Colonic mucosa (tissue), 4 donors: ENCODE measurements around the gene PCDH15. TPM values are rescaled to one million over a fixed set of nuclear protein-coding genes. Genes with fewer than 3 reads are reported as not detected.
"Not testable (repeated sequence)": the region's sequence is repeated elsewhere in the genome, so short reads cannot be mapped to it uniquely, and the experiment has no call there.

ENCODE experiments used
- DNase-seq: peaks from one replicate; pipeline ENCODE4 v3.0.0-alpha.2; 2020
- H3K27ac ChIP-seq: fragments of 200-600 bp; one replicate; pipeline ENCODE4 v1.8.0; 2021
- H3K27me3 ChIP-seq: fragments of 200-600 bp; one replicate; pipeline ENCODE4 v1.8.0; 2021
- H3K36me3 ChIP-seq: fragments of 200-600 bp; one replicate; pipeline ENCODE4 v1.8.0; 2021
- H3K4me1 ChIP-seq: fragments of 200-600 bp; one replicate; pipeline ENCODE4 v1.8.0; 2021; ENCODE audit warnings: mild to moderate bottlenecking
- H3K4me3 ChIP-seq: fragments of 200-600 bp; one replicate; pipeline ENCODE4 v1.8.0; 2021
- H3K9ac ChIP-seq, 2 donors: one replicate each; pipeline ENCODE4 v1.7.0; 2013; ENCODE audit warnings: control low read depth in 2 of 2, low read depth in 2 of 2, low read length in 2 of 2
- H3K9me3 ChIP-seq: fragments of 200-600 bp; one replicate; pipeline ENCODE4 v1.8.0; 2021
- CTCF ChIP-seq: fragments of 200-600 bp; IDR thresholded peaks from one replicate; pipeline ENCODE4 v1.8.0; 2022; ENCODE audit warnings: antibody characterized with exemption, mild to moderate bottlenecking
- intact Hi-C: fragments of 100-400 bp; cut with DNase I; formaldehyde crosslinking; loops from one replicate; pipeline ENCODE4 v1.14.1; 2022
- total RNA-seq, 2 donors: library from RNA; stranded (reverse); fragmentation: NEBNext Ultra II Directional in 1 of 2; extraction: Animal tissue kit (Norgen Biotek cat#: 25700) in 1 of 2; gene quantifications; one replicate each; pipeline ENCODE4 v1.2.1, GENCODE V29; 2021
- donor health status: healthy.
- donor health status: DM: no; HTN: no; CAD: no.
- donor health status: DM: no; HTN: no; CAD: no.

PCDH15 gene
- total RNA-seq, 2 donors from 2014 or later, result not detected

GRCh38 chr10:54525816-54526215 lies 275.2 kb downstream of the PCDH15 start:
- H3K36me3 ChIP-seq, result no peaks in the 10 kb centered on the region
- no peaks in the 10 kb centered on the region for H3K4me1 ChIP-seq
- no peak overlapping the region for H3K9ac ChIP-seq
- H3K27ac ChIP-seq, result no peak overlapping the region
- H3K9me3 ChIP-seq, result no peaks in the 10 kb centered on the region
- intact Hi-C loops, result no loop called here
- no peak for TF ChIP-seq CTCF
- no peaks in the 10 kb centered on the region for H3K27me3 ChIP-seq
- no peak overlapping the region for H3K4me3 ChIP-seq
- no peak for DNase-seq

GRCh38 chr10:54515244-54515643 lies 285.8 kb downstream of the PCDH15 start:
- H3K27ac ChIP-seq, H3K9ac ChIP-seq, intact Hi-C loops, H3K36me3 ChIP-seq, DNase-seq, H3K4me1 ChIP-seq, H3K9me3 ChIP-seq, H3K27me3 ChIP-seq, H3K4me3 ChIP-seq: not testable (repeated sequence)

- DNase-seq, result no peak
- no peak for TF ChIP-seq CTCF
- intact Hi-C loops, result no loop called here
Measured at GRCh38 chr10:54503863-54504262, 297.2 kb downstream of the PCDH15 start.

GRCh38 chr10:54501929-54502328 lies 299.1 kb downstream of the PCDH15 start:
- TF ChIP-seq CTCF, result no peak
- no peak overlapping the region for H3K27ac ChIP-seq
- no peaks in the 10 kb centered on the region for H3K9me3 ChIP-seq
- H3K27me3 ChIP-seq, result no peaks in the 10 kb centered on the region
- H3K4me1 ChIP-seq, result no peaks in the 10 kb centered on the region
- no peaks in the 10 kb centered on the region for H3K36me3 ChIP-seq
- DNase-seq, result no peak
- no peak overlapping the region for H3K4me3 ChIP-seq
- no peak overlapping the region for H3K9ac ChIP-seq
- intact Hi-C loops, result no loop called here

More at GRCh38 chr10:54503863-54504262, 297.2 kb downstream of the PCDH15 start:
- Histone ChIP-seq H3K36me3 (no peaks in the 10 kb centered on the region), H3K9ac (no peak overlapping the region), H3K27me3 (no peaks in the 10 kb centered on the region), H3K27ac (no peak overlapping the region), H3K9me3 (no peaks in the 10 kb centered on the region), H3K4me1 (no peaks in the 10 kb centered on the region), H3K4me3 (no peak overlapping the region)

GRCh38 chr10:54496852-54497251 lies 304.2 kb downstream of the PCDH15 start:
- Histone ChIP-seq H3K27ac (no peak overlapping the region), H3K36me3 (no peaks in the 10 kb centered on the region), H3K27me3 (no peaks in the 10 kb centered on the region), H3K9ac (no peak overlapping the region), H3K4me3 (no peak overlapping the region), H3K9me3 (no peaks in the 10 kb centered on the region), H3K4me1 (no peaks in the 10 kb centered on the region)
- no peak for DNase-seq
- no peak for TF ChIP-seq CTCF
- intact Hi-C loops, result no loop called here

GRCh38 chr10:54487743-54488142 lies 313.3 kb downstream of the PCDH15 start:
- no peak for TF ChIP-seq CTCF
- intact Hi-C loops, result no loop called here
- DNase-seq, result no peak
- Histone ChIP-seq H3K27me3 (no peaks in the 10 kb centered on the region), H3K27ac (no peak overlapping the region), H3K9me3 (no peaks in the 10 kb centered on the region), H3K9ac (no peak overlapping the region), H3K4me1 (no peaks in the 10 kb centered on the region), H3K36me3 (no peaks in the 10 kb centered on the region), H3K4me3 (no peak overlapping the region)
